Measurements from ENCODE around the gene ENAH. TPM values are rescaled to one million over a fixed set of nuclear protein-coding genes. Genes with fewer than 3 reads are reported as not detected.
A peak's percentile ranks its signal among the peaks of the same experiment; 100 is the strongest.

ENAH gene
- total RNA-seq, 1 donor from 2014 or later, result 179 TPM

DNA sequence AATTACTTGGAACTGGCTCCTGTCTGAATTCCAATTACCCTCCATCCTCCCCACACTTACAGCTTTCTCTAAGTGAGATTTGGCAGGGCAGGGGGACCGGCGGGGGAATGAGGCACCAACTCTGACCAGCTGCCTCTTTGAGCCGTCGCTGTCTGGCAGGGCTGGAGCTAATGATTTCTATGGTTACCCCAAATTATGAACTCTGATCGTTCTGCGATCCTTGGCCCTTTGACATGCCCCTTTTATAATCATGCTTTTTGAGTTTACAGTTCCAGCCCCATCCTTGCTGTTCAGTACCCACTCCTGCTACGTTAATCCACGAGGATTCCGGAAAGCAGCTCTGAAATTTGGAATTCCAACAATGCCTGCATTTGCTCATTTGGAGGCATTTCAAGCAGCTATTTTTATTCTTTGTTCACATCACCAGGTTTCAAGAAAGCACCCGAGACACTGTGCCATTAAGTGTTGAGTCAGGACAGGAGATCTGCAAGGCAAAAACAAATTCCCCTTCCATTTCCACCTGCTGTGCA, 170.4 kb downstream of the ENAH start:
- Mint-ChIP-seq H3K27me3 (ENCODE audit: low read depth) (peaks cover 12% of the 10 kb centered on the region), H3K9me3 (no peaks in the 10 kb centered on the region), H3K4me1 (peaks cover 13% of the 10 kb centered on the region), H3K36me3 (ENCODE audit: low read depth) (peaks cover 2% of the 10 kb centered on the region), H3K4me3 (no peak overlapping the region), H3K27ac (ENCODE audit: unreplicated experiment) (no peak overlapping the region)
- no peak for DNase-seq (ENCODE audit: low read depth, low spot score)
- TF ChIP-seq, protein P1, sequence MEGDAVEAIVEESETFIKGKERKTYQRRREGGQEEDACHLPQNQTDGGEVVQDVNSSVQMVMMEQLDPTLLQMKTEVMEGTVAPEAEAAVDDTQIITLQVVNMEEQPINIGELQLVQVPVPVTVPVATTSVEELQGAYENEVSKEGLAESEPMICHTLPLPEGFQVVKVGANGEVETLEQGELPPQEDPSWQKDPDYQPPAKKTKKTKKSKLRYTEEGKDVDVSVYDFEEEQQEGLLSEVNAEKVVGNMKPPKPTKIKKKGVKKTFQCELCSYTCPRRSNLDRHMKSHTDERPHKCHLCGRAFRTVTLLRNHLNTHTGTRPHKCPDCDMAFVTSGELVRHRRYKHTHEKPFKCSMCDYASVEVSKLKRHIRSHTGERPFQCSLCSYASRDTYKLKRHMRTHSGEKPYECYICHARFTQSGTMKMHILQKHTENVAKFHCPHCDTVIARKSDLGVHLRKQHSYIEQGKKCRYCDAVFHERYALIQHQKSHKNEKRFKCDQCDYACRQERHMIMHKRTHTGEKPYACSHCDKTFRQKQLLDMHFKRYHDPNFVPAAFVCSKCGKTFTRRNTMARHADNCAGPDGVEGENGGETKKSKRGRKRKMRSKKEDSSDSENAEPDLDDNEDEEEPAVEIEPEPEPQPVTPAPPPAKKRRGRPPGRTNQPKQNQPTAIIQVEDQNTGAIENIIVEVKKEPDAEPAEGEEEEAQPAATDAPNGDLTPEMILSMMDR (conservative IDR thresholded peaks at IDR 0.05), result no peak

DNA sequence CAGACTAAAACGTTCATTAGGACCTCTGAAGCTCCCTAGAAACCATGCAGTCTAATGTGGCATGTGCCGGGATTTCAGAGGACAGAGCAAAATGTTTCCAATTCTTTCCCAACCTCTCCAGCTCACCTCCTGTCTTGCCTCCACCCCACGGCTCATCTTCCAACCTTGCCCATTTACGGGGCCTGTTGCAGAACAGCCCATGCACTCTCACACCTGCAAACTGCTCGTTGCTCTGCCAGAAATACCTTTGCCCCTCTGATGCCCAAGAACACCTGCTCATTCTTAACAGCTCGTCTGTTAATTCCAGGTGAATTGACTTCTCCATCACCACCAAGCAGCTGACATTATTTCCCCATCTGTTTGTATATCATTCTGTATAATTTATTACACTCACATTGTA, 171.2 kb downstream of the ENAH start:
- no peak overlapping the region for H3K27ac Mint-ChIP-seq (ENCODE audit: unreplicated experiment)
- H3K9me3 Mint-ChIP-seq, result no peaks in the 10 kb centered on the region
- DNase-seq (ENCODE audit: low read depth, low spot score), result no peak
- peaks cover 12% of the 10 kb centered on the region for H3K27me3 Mint-ChIP-seq (ENCODE audit: low read depth)
- peaks cover 2% of the 10 kb centered on the region for H3K36me3 Mint-ChIP-seq (ENCODE audit: low read depth)
- H3K4me1 Mint-ChIP-seq, result peaks cover 17% of the 10 kb centered on the region
- TF ChIP-seq, protein P1 (conservative IDR thresholded peaks at IDR 0.05), result no peak
- no peak overlapping the region for H3K4me3 Mint-ChIP-seq

DNA sequence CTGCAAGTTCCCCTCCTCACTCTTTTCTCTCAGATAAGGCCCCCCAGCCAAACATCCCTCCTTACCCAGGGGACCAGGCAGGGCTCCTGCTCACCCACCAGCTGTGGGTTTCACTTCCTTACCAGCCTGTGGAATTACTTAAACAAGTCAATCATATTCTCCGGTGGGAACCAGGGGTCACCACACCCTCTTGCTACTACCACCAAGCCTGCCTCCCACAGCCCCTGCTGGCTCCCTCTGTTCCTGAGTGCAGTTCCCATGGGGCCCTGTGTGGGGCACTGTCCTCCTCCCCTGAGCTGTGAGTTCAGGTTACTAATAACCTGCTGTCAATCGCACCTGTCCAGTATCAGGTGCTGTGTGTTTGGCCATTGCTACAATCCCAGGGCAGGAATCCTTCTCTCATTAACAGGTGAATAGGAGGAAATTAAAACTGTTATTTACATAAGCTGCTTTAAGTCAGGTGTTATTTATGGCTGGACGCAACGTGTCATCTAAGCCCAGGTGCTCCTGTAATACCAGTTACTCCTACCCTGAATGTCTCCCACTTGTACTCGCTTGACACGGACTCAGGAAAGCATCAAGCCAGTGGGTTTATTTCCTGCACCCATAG, 172.0 kb downstream of the ENAH start:
- Mint-ChIP-seq H3K27me3 (ENCODE audit: low read depth) (peaks cover 12% of the 10 kb centered on the region), H3K4me1 (peaks cover 21% of the 10 kb centered on the region), H3K36me3 (ENCODE audit: low read depth) (no peaks in the 10 kb centered on the region), H3K4me3 (no peak overlapping the region), H3K9me3 (no peaks in the 10 kb centered on the region), H3K27ac (ENCODE audit: unreplicated experiment) (no peak overlapping the region)
- peak; percentile 48 for DNase-seq (ENCODE audit: low read depth, low spot score)
- TF ChIP-seq, protein P1 (conservative IDR thresholded peaks at IDR 0.05), result peak; percentile 77

DNA sequence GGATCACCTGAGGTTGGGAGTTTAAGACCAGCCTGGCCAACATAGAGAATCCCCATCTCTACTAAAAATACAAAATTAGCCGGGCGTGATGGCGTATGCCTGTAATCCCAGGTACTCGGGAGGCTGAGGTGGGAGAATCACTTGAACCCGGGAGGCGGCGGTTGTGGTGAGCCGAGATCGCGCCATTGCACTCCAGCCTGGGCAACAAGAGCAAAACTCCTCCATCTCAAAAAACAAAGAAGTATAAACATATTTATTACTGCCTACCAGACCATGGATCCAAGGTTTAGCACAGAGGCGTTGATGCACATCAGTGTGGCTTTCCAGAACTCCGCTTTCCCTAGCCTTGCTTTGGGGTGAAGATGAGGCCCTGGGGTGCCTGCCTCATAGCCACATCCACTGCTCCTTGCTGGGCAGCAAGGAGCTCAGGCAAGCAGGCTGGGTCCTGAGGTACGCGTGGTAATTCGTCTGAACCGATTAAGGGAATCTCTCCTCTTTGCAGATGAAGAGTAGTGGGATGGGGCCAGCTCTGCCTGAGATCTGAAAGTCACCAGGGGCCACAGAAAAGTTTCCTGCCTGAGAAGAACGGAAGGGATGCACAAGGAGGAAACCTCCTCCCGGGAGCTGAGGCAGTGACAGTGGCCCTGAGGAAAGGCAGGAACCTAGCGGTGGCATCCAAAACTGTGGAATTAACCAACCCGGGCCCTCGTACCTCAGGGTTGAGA, 172.8 kb downstream of the ENAH start:
- Mint-ChIP-seq H3K9me3 (no peaks in the 10 kb centered on the region), H3K27me3 (ENCODE audit: low read depth) (peaks cover 12% of the 10 kb centered on the region), H3K36me3 (ENCODE audit: low read depth) (no peaks in the 10 kb centered on the region), H3K27ac (ENCODE audit: unreplicated experiment) (no peak overlapping the region), H3K4me1 (peaks cover 21% of the 10 kb centered on the region), H3K4me3 (no peak overlapping the region)
- DNase-seq (ENCODE audit: low read depth, low spot score), result no peak
- TF ChIP-seq, protein P1 (conservative IDR thresholded peaks at IDR 0.05), result no peak

DNA sequence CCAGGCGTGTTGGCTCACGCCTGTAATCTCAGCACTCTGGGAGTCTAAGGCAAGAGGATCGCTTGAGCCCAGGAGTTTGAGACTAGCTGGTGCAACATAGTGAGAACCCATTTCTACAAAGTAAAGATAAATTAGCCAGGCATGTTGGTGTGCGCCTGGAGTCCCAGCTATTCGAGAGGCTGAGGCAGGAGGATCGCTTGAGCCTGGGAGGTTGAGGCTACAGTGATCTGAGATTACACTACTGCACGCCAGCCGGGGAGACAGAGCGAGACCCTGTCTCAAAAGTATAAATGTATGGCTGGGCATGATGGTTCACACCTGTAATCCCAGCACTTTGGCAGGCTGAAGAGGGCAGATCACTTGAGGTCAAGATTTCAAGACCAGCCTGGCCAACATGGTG, 173.6 kb downstream of the ENAH start:
- H3K27me3 Mint-ChIP-seq (ENCODE audit: low read depth), result peaks cover 12% of the 10 kb centered on the region
- no peaks in the 10 kb centered on the region for H3K36me3 Mint-ChIP-seq (ENCODE audit: low read depth)
- peaks cover 22% of the 10 kb centered on the region for H3K4me1 Mint-ChIP-seq
- no peak for DNase-seq (ENCODE audit: low read depth, low spot score)
- H3K27ac Mint-ChIP-seq (ENCODE audit: unreplicated experiment), result no peak overlapping the region
- no peak overlapping the region for H3K4me3 Mint-ChIP-seq
- H3K9me3 Mint-ChIP-seq, result no peaks in the 10 kb centered on the region
- TF ChIP-seq, protein P1 (conservative IDR thresholded peaks at IDR 0.05), result no peak
